Panc1 (cell line): ENCODE measurements around the gene LMNA. TPM values are rescaled to one million over a fixed set of nuclear protein-coding genes. Genes with fewer than 3 reads are reported as not detected.

Experiments used
- ATAC-seq: fragments of 200-7000 bp; cut with Tn5 transposase; 2 replicates; pipeline ENCODE4 v1.9.1; 2020; ENCODE audit warnings: mild to moderate bottlenecking, moderate library complexity
- BruUV-seq: library from RNA; stranded (reverse); fragments of 400-500 nt; replicated peaks from 2 replicates; lab custom pipeline; 2021; lab: Mats Ljungman, UMichigan
- CTCF ChIA-PET: fragments of 300-600 bp; sonication (Branson Sonifier 250); formaldehyde crosslinking; loops from one replicate; lab custom pipeline; 2022; ENCODE audit warnings: antibody characterized with exemption; lab: Charles Lee
- POLR2A ChIA-PET: fragments of 300-600 bp; sonication (Branson Sonifier 250); formaldehyde crosslinking; loops from one replicate; lab custom pipeline; 2022; ENCODE audit warnings: antibody characterized with exemption; lab: Charles Lee
- DNase-seq: peaks from one replicate; pipeline ENCODE4 v3.0.0-alpha.2; 2010; ENCODE audit warnings: low read depth, low spot score
- H3K27ac ChIP-seq: 2 replicates; pipeline ENCODE4 v1.5.1; 2011; ENCODE audit warnings: mild to moderate bottlenecking, low read length, inconsistent platforms
- H3K27me3 ChIP-seq: fragments of 200-500 bp; sonication (Bioruptor generic); 2 replicates; pipeline ENCODE4 v1.6.0; 2014; ENCODE audit warnings: low read length, inconsistent platforms; ENCODE audit not compliant: control insufficient read depth, insufficient read depth
- H3K36me3 ChIP-seq: fragments of 200-500 bp; sonication (Bioruptor generic); 2 replicates; pipeline ENCODE4 v1.5.1; 2014; ENCODE audit warnings: inconsistent platforms, mild to moderate bottlenecking, low read length, moderate library complexity; ENCODE audit not compliant: control insufficient read depth, insufficient read depth
- H3K4me1 ChIP-seq: 2 replicates; pipeline ENCODE4 v1.5.1; 2011; ENCODE audit warnings: inconsistent platforms, mild to moderate bottlenecking, low read length, moderate library complexity; ENCODE audit not compliant: control insufficient read depth, insufficient read depth
- H3K4me3 ChIP-seq, 2 experiments: 2 replicates each; pipeline ENCODE4 v1.5.1; 2011 to 2012; ENCODE audit warnings: low read depth in 2 of 2, low read length in 2 of 2, mild to moderate bottlenecking in 2 of 2, inconsistent platforms in 1 of 2, moderate library complexity in 1 of 2
- H3K9me3 ChIP-seq: fragments of 200-500 bp; sonication (Bioruptor generic); 2 replicates; pipeline ENCODE4 v1.5.1; 2014; ENCODE audit warnings: low read depth, mild to moderate bottlenecking, inconsistent platforms, low read length, moderate library complexity; ENCODE audit not compliant: control insufficient read depth, insufficient read depth
- POLR2AphosphoS5 ChIP-seq: IDR thresholded peaks from 2 replicates; pipeline ENCODE4 v1.6.1; 2012; ENCODE audit warnings: mild to moderate bottlenecking, low read depth, low read length, moderate library complexity
- SIN3A ChIP-seq: IDR thresholded peaks from 2 replicates; pipeline ENCODE4 v1.6.1; 2012; ENCODE audit warnings: low read depth, mild to moderate bottlenecking, low read length, moderate library complexity, borderline replicate concordance; ENCODE audit not compliant: insufficient read depth
- TCF7L2 ChIP-seq: IDR thresholded peaks from 2 replicates; pipeline ENCODE4 v1.6.1; 2011; ENCODE audit warnings: mild to moderate bottlenecking, low read depth, low read length, inconsistent platforms
- in situ Hi-C: cut with HindIII; loops from 2 replicates; pipeline ENCODE4 v1.10.0; 2016; ENCODE audit warnings: low sequenced_read_pairs, low pct_unique_long_range_greater_than_20kb
- intact Hi-C: fragments of 100-400 bp; cut with micrococcal nuclease; formaldehyde crosslinking; loops from one replicate; pipeline ENCODE4 v1.10.0; 2022; ENCODE audit not compliant: unreplicated experiment
- total RNA-seq: library from RNA; stranded (reverse); gene quantifications from one replicate; pipeline ENCODE4 v1.2.1, GENCODE V29; 2021; ENCODE audit not compliant: unreplicated experiment
- TF ChIP-seq, protein P1 (sequence below), 2 experiments: IDR thresholded peaks; 2 replicates each; pipeline ENCODE4 v1.6.1; 2011 to 2012; ENCODE audit warnings: low read depth in 2 of 2, control low read depth in 1 of 2, low read length in 1 of 2, mild to moderate bottlenecking in 1 of 2, moderate library complexity in 1 of 2; ENCODE audit not compliant: insufficient read depth in 1 of 2
- TF ChIP-seq, protein P2 (sequence below): fragments of 450-650 bp; IDR thresholded peaks from 2 replicates; pipeline ENCODE4 v1.5.1; 2017; ENCODE audit warnings: mild to moderate bottlenecking

Gene LMNA
- total RNA-seq, 1 experiment from 2014 or later, result 691 TPM

DNA sequence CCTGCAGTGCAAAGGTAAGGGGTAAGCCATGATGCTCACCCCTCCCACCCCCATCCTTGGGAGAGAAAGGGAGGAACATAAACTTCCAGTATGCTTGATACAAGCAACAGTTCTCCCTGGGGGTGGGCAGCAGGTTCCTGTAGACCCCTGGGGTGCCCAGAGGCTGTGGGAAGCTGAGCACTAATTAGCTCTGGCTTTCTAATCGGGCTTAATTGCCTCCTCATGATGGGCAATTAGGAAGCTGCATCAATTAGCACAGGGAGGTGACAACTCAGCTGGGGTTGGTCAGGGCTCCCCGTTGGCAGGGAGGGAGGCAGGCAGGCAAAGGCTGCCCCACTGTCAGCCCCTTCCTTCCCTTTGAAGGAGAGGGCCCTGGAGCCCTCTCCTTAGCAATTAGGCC, 15.7 kb upstream of the LMNA start:
- Histone ChIP-seq H3K27me3 (no peaks in the 10 kb centered on the region), H3K4me1 (peaks cover 26% of the 10 kb centered on the region), H3K9me3 (no peaks in the 10 kb centered on the region), H3K4me3 (no peak overlapping the region), H3K27ac (no peak overlapping the region), H3K36me3 (no peaks in the 10 kb centered on the region)
- BruUV-seq, result no TSS peak
- in situ Hi-C loops, result no loop called here
- TF ChIP-seq, protein P1, sequence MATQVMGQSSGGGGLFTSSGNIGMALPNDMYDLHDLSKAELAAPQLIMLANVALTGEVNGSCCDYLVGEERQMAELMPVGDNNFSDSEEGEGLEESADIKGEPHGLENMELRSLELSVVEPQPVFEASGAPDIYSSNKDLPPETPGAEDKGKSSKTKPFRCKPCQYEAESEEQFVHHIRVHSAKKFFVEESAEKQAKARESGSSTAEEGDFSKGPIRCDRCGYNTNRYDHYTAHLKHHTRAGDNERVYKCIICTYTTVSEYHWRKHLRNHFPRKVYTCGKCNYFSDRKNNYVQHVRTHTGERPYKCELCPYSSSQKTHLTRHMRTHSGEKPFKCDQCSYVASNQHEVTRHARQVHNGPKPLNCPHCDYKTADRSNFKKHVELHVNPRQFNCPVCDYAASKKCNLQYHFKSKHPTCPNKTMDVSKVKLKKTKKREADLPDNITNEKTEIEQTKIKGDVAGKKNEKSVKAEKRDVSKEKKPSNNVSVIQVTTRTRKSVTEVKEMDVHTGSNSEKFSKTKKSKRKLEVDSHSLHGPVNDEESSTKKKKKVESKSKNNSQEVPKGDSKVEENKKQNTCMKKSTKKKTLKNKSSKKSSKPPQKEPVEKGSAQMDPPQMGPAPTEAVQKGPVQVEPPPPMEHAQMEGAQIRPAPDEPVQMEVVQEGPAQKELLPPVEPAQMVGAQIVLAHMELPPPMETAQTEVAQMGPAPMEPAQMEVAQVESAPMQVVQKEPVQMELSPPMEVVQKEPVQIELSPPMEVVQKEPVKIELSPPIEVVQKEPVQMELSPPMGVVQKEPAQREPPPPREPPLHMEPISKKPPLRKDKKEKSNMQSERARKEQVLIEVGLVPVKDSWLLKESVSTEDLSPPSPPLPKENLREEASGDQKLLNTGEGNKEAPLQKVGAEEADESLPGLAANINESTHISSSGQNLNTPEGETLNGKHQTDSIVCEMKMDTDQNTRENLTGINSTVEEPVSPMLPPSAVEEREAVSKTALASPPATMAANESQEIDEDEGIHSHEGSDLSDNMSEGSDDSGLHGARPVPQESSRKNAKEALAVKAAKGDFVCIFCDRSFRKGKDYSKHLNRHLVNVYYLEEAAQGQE (IDR thresholded peaks at IDR 0.05; ENCODE audit: insufficient read depth in 1 of 2, low read depth in 2 of 2, low read length in 1 of 2), result no peak
- TF ChIP-seq TCF7L2, result no peak
- no peak for TF ChIP-seq POLR2AphosphoS5
- TF ChIP-seq, protein P2, sequence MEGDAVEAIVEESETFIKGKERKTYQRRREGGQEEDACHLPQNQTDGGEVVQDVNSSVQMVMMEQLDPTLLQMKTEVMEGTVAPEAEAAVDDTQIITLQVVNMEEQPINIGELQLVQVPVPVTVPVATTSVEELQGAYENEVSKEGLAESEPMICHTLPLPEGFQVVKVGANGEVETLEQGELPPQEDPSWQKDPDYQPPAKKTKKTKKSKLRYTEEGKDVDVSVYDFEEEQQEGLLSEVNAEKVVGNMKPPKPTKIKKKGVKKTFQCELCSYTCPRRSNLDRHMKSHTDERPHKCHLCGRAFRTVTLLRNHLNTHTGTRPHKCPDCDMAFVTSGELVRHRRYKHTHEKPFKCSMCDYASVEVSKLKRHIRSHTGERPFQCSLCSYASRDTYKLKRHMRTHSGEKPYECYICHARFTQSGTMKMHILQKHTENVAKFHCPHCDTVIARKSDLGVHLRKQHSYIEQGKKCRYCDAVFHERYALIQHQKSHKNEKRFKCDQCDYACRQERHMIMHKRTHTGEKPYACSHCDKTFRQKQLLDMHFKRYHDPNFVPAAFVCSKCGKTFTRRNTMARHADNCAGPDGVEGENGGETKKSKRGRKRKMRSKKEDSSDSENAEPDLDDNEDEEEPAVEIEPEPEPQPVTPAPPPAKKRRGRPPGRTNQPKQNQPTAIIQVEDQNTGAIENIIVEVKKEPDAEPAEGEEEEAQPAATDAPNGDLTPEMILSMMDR, result no peak
- TF ChIP-seq SIN3A, result no peak
- no peak for DNase-seq
- no peak for ATAC-seq
- CTCF ChIA-PET, result interaction anchor here (1.2 kb wide), 1 partner anchor 24 kb away, joined by 3 read pairs; no protein-coding TSS in a partner anchor
- POLR2A ChIA-PET, result no interaction called here
- intact Hi-C loops, result loop anchor here (5.0 kb wide), 1 partner anchor 114 kb away; the partner anchor contains the start of gene PMF1

- BruUV-seq, result no TSS peak
- POLR2A ChIA-PET, result no interaction called here
- no peak for DNase-seq
Observed at GRCh38 chr1:156099282-156099681, 15.2 kb upstream of the LMNA start.

More at GRCh38 chr1:156099282-156099681, 15.2 kb upstream of the LMNA start:
- TF ChIP-seq TCF7L2, result no peak
- no peak for TF ChIP-seq SIN3A
- TF ChIP-seq, protein P1 (IDR thresholded peaks at IDR 0.05; ENCODE audit: insufficient read depth in 1 of 2, low read depth in 2 of 2, low read length in 1 of 2), result no peak
- TF ChIP-seq POLR2AphosphoS5, result no peak
- TF ChIP-seq, protein P2, result no peak
- Histone ChIP-seq H3K4me1 (peaks cover 31% of the 10 kb centered on the region), H3K9me3 (no peaks in the 10 kb centered on the region), H3K36me3 (no peaks in the 10 kb centered on the region), H3K27ac (no peak overlapping the region), H3K27me3 (no peaks in the 10 kb centered on the region), H3K4me3 (no peak overlapping the region)
- CTCF ChIA-PET, result interaction anchor here (0.6 to 1.2 kb wide), 5 partner anchors 22 to 53 kb away, joined by 3 to 6 read pairs (median 4); no protein-coding TSS in a partner anchor
- in situ Hi-C loops, result no loop called here
- intact Hi-C loops, result loop anchor here (5.0 kb wide), 1 partner anchor 113 kb away; the partner anchor contains the start of gene PMF1
- no peak for ATAC-seq
